Peyer's patch (tissue), 4 donors: ENCODE data around the gene SCRG1.

Source experiments
- POLR2A ChIP-seq, 2 donors: fragments of 450-650 bp; IDR thresholded peaks; one replicate each; pipeline ENCODE4 v1.5.1; 2017; ENCODE audit warnings: antibody characterized with exemption in 2 of 2, mild to moderate bottlenecking in 2 of 2, moderate library complexity in 2 of 2
- TF ChIP-seq, protein P1 (sequence below), 6 experiments: fragments of 450-650 bp in 4 of 6; fragments of 200-600 bp in 2 of 6; sonication (generic) in 1 of 6; IDR thresholded peaks; one replicate each; pipeline ENCODE4 v1.5.1; 2017 to 2019; ENCODE audit warnings: antibody characterized with exemption in 6 of 6, mild to moderate bottlenecking in 3 of 6, moderate library complexity in 1 of 6

DNA sequence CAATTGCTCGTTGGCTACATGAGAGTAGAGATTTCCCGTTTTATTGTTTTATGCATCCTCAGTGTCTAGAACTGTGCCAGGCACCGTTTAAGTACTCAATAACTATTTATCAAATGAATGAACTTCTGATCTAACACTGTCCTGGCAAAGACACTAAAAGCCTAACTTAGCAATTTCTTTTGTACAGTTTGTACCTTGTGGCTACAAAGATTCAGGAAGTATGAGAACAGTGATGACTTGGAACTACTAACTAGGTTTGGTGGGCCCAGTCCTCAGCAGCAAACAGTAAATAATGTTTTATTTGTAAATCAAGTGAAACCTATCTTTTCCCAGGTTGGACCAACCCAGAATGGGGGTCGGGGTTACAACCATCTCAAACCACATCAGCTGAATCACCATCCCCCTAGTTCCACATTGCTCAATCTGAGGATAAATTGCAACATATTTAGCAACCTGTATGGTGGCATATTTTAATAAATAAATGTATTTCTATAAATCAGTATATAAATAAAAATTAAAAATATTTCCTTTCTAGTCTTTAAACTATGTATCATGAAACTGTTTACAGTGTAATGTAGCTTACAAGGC is 12.3 kb upstream of the SCRG1 start:
- TF ChIP-seq, protein P1, sequence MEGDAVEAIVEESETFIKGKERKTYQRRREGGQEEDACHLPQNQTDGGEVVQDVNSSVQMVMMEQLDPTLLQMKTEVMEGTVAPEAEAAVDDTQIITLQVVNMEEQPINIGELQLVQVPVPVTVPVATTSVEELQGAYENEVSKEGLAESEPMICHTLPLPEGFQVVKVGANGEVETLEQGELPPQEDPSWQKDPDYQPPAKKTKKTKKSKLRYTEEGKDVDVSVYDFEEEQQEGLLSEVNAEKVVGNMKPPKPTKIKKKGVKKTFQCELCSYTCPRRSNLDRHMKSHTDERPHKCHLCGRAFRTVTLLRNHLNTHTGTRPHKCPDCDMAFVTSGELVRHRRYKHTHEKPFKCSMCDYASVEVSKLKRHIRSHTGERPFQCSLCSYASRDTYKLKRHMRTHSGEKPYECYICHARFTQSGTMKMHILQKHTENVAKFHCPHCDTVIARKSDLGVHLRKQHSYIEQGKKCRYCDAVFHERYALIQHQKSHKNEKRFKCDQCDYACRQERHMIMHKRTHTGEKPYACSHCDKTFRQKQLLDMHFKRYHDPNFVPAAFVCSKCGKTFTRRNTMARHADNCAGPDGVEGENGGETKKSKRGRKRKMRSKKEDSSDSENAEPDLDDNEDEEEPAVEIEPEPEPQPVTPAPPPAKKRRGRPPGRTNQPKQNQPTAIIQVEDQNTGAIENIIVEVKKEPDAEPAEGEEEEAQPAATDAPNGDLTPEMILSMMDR (IDR thresholded peaks at IDR 0.05), result no peak
- no peak for TF ChIP-seq POLR2A (IDR thresholded peaks at IDR 0.05)
